ENCODE data around the gene ACVR1B. TPM values are rescaled to one million over a fixed set of nuclear protein-coding genes. Genes with fewer than 3 reads are reported as not detected.
A peak's percentile ranks its signal among the peaks of the same experiment; 100 is the strongest.

The ACVR1B gene
- total RNA-seq, 1 donor from 2014 or later: 18.7 TPM

GRCh38 chr12:51954561-51955361, 3.3 kb downstream of the ACVR1B start:
- Histone ChIP-seq H3K27me3 (no peaks in the 10 kb centered on the region), H3K9me3 (no peaks in the 10 kb centered on the region), H3K36me3 (no peaks in the 10 kb centered on the region), H3K27ac (peak overlapping the region; percentile 80 to 85), H3K4me1 (peaks cover 9 to 26% of the 10 kb centered on the region in 2 donors), H3K4me3 (peak overlapping the region in 1 of 2 donors; percentile 94)
- intact Hi-C loops (cut with DNase I): loop anchor here (5.0 kb wide), 2 partner anchors 68 to 328 kb away; no protein-coding TSS in a partner anchor
- DNase-seq (ENCODE audit: low spot score in 2 of 2): no peak
- TF ChIP-seq CTCF (IDR thresholded peaks at IDR 0.05): no peak

DNA sequence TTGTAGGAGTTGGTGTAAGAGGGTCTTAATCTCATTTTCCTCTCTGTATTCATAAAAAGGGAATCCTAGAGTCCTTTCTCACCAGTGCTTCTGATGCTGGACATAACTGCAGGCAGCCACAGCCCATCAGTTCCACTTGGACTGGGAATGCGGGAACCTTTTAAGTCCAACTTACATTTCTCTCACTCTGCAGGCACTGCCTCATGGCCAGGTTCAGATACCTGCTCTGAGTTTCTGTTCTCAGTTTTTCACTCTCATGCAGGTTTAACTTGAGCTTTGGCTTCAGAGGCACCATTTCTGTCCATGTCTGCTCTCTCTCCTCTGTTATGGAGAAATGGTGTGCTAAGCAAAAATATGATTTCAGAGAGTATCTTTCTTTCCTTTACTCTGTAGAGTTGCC, 4.2 kb downstream of the ACVR1B start:
- Histone ChIP-seq H3K4me1 (peaks cover 9 to 26% of the 10 kb centered on the region in 2 donors), H3K9me3 (no peaks in the 10 kb centered on the region), H3K27me3 (no peaks in the 10 kb centered on the region), H3K4me3 (no peak overlapping the region), H3K36me3 (peaks cover 0 to 4% of the 10 kb centered on the region in 2 donors), H3K27ac (peak overlapping the region in 1 of 2 donors; percentile 80)
- intact Hi-C loops (cut with DNase I): no loop called here
- peak in 1 of 2 donors; percentile 52 for DNase-seq (ENCODE audit: low spot score in 2 of 2)
- no peak for TF ChIP-seq CTCF (IDR thresholded peaks at IDR 0.05)

DNA sequence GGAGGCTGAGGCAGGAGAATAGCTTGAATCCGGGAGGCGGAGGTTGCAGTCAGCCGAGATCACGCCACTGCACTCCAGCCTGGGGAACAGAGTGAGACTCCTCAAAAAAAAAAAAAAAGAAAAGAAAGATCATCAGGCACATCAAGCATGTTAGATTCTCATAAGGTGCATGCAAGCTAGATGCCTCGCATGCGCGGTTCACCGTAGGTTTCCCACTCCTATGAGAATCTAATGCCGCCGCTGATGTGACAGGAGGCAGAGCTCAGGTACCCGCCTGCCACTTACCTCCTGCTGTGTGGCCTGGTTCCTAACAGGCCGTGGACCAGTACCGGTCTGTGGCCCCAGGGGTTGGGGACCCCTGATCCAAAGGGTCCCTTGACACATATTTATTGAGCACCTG, 7.0 kb downstream of the ACVR1B start:
- intact Hi-C loops (cut with DNase I): no loop called here
- Histone ChIP-seq H3K36me3 (peaks cover 0 to 8% of the 10 kb centered on the region in 2 donors), H3K4me1 (peaks cover 3 to 26% of the 10 kb centered on the region in 2 donors), H3K27ac (no peak overlapping the region), H3K9me3 (no peaks in the 10 kb centered on the region), H3K4me3 (no peak overlapping the region), H3K27me3 (no peaks in the 10 kb centered on the region)
- DNase-seq (ENCODE audit: low spot score in 2 of 2): peak in 1 of 2 donors; percentile 31
- no peak for TF ChIP-seq CTCF (IDR thresholded peaks at IDR 0.05)

GRCh38 chr12:51959211-51959610, 7.7 kb downstream of the ACVR1B start:
- Histone ChIP-seq H3K4me3 (no peak overlapping the region), H3K4me1 (peaks cover 2 to 21% of the 10 kb centered on the region in 2 donors)

DNA sequence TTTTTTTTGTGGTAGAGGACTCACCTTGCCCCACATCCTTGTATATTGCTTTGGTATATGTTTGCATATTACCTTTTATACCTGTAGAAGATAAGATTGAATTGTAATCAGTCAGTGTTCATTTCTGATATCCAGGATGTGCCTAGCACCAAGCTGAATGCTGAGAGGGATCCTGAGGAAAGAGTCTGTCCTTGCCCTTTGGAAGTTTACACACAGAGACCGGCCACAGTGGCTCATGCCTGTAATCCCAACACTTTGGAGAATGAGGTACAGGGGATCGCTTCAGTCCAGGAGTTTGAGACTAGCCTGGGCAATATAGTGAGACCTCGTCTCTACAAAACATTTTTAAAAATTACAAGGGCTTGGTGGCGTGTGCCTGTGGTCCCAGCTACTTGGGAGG, 8.4 kb downstream of the ACVR1B start:
- Histone ChIP-seq H3K27me3 (no peaks in the 10 kb centered on the region), H3K36me3 (peaks cover 0 to 13% of the 10 kb centered on the region in 2 donors), H3K9me3 (no peaks in the 10 kb centered on the region), H3K4me3 (no peak overlapping the region), H3K4me1 (peaks cover 0 to 18% of the 10 kb centered on the region in 2 donors), H3K27ac (no peak overlapping the region)
- TF ChIP-seq CTCF (IDR thresholded peaks at IDR 0.05): no peak
- peak in 1 of 2 donors; percentile 30 for DNase-seq (ENCODE audit: low spot score in 2 of 2)
- intact Hi-C loops (cut with DNase I): no loop called here

More at GRCh38 chr12:51959211-51959610, 7.7 kb downstream of the ACVR1B start:
- DNase-seq (ENCODE audit: low spot score in 2 of 2): peak in 1 of 2 donors; percentile 64
- no peak overlapping the region for H3K27ac ChIP-seq
- intact Hi-C loops (cut with DNase I): no loop called here
- H3K9me3 ChIP-seq: no peaks in the 10 kb centered on the region
- H3K36me3 ChIP-seq: peaks cover 0 to 13% of the 10 kb centered on the region in 2 donors
- H3K27me3 ChIP-seq: no peaks in the 10 kb centered on the region
- TF ChIP-seq CTCF (IDR thresholded peaks at IDR 0.05): no peak

Measured in ascending aorta (tissue), 2 donors.